ENCODE measurements around the gene FKBP10. TPM values are rescaled to one million over a fixed set of nuclear protein-coding genes. Genes with fewer than 3 reads are reported as not detected.

The FKBP10 gene
- total and polyA plus RNA-seq, 9 of the 15 experiments (the other 6 are each of a cell fraction or from before 2014, with no cell fraction given) = 0.03 to 3.0 (median 1.4) TPM; not detected in 1

- BruUV-seq (replicated peaks) = no TSS peak
- Histone ChIP-seq H4K20me1 (replicated peaks; ENCODE audit: control insufficient read depth, insufficient read depth, low read length) (no peaks in the 10 kb centered on the region), H3K36me3 (ENCODE audit: control insufficient read depth, insufficient read depth, low read length) (peaks cover 34% of the 10 kb centered on the region), H3K9me1 (ENCODE audit: control insufficient read depth, insufficient read depth, low read length) (no peaks in the 10 kb centered on the region), H3K27ac (ENCODE audit: extremely low read depth, low read depth, low read length) (no peak overlapping the region), H3K9ac (ENCODE audit: insufficient read depth in 1 of 2, low read depth in 2 of 2, low read length in 2 of 2) (no peak overlapping the region), H3K27me3 (ENCODE audit: control insufficient read depth in 2 of 2, insufficient read depth in 2 of 2, low read length in 2 of 2) (no peaks in the 10 kb centered on the region), H2AFZ (ENCODE audit: low read depth, low read length) (no peak overlapping the region), H3K4me2 (ENCODE audit: insufficient read depth, low read length) (no peak overlapping the region), H3K4me3 (no peak overlapping the region), H3K9me3 (replicated peaks; ENCODE audit: control insufficient read depth, insufficient read depth, low read depth, low read length) (no peaks in the 10 kb centered on the region), H3K79me2 (ENCODE audit: control insufficient read depth, insufficient read depth, low read length) (no peaks in the 10 kb centered on the region), H3K4me1 (replicated peaks in 1 of 2; ENCODE audit: control insufficient read depth in 2 of 2, insufficient read depth in 2 of 2, low read length in 2 of 2) (peaks cover 2 to 30% of the 10 kb centered on the region in 2 experiments; a peak in 4 of 5 replicates)
- intact Hi-C loops (cut with micrococcal nuclease) (no loop called here), in situ Hi-C loops (cut with MboI) (no loop called here)
- FAIRE-seq (no peak), DNase-seq (ENCODE audit: extremely low read depth in 1 of 4, low spot score in 3 of 4) (no peak), ATAC-seq (no peak)
- TF ChIP-seq ARID4B (CRISPR knock-in tag; IDR thresholded peaks at IDR 0.05) (no peak), ZNF717 (CRISPR knock-in tag; IDR thresholded peaks at IDR 0.05) (no peak), ETS1 (conservative IDR thresholded peaks at IDR 0.05; ENCODE audit: control insufficient read depth, low read depth, low read length) (no peak), KLF10 (CRISPR knock-in tag; IDR thresholded peaks at IDR 0.05) (no peak), MAZ (CRISPR knock-in tag; conservative IDR thresholded peaks at IDR 0.05 in 1 of 2, IDR thresholded peaks at IDR 0.05 in 1 of 2) (no peak), ETV5 (CRISPR knock-in tag; IDR thresholded peaks at IDR 0.05; ENCODE audit: low read depth) (no peak), HMG20A (CRISPR knock-in tag; conservative IDR thresholded peaks at IDR 0.05) (no peak), TRIM25 (IDR thresholded peaks at IDR 0.05; ENCODE audit: borderline replicate concordance) (no peak), POLR2A (conservative IDR thresholded peaks at IDR 0.05) (0 out of 2 replicates have a peak, but pooled peaks have one; percentile 16), GTF2E2 (tag; IDR thresholded peaks at IDR 0.05) (no peak), DPF2 (IDR thresholded peaks at IDR 0.05) (no peak), SPI1 (IDR thresholded peaks at IDR 0.05; ENCODE audit: borderline replicate concordance, low read depth, low read length) (no peak), SUPT5H (IDR thresholded peaks at IDR 0.05) (0 out of 2 replicates have a peak, but pooled peaks have one; percentile 37), ZNF316 (IDR thresholded peaks at IDR 0.05) (0 out of 2 replicates have a peak, but pooled peaks have one; percentile 4), NCOA6 (IDR thresholded peaks at IDR 0.05) (no peak), ZNF699 (CRISPR knock-in tag; IDR thresholded peaks at IDR 0.05; ENCODE audit: insufficient replicate concordance) (no peak)
- 75% methylated on average over 7 of the region's 7 CpGs for WGBS (ENCODE audit: insufficient coverage, low coverage, missing lambda C conversion rate)
- POLR2A ChIA-PET = interaction anchor here (0.8 to 1.1 kb wide), 4 partner anchors 9 to 15 kb away, joined by 3 to 4 read pairs (median 4); no protein-coding TSS in a partner anchor
- CTCF ChIA-PET (ENCODE audit: low intra/inter-chr PET ratio) = no interaction called here
Measured at GRCh38 chr17:41823580-41823979, 10.8 kb downstream of the FKBP10 start.

Data from K562 (cell line).